GM19240 (cell line): Measurements from ENCODE around the gene KCNG2.

Source experiments
- DNase-seq: peaks from one replicate; pipeline ENCODE4 v3.0.0; 2011; ENCODE audit warnings: low spot score; ENCODE audit not compliant: insufficient read length

KCNG2 gene

DNA sequence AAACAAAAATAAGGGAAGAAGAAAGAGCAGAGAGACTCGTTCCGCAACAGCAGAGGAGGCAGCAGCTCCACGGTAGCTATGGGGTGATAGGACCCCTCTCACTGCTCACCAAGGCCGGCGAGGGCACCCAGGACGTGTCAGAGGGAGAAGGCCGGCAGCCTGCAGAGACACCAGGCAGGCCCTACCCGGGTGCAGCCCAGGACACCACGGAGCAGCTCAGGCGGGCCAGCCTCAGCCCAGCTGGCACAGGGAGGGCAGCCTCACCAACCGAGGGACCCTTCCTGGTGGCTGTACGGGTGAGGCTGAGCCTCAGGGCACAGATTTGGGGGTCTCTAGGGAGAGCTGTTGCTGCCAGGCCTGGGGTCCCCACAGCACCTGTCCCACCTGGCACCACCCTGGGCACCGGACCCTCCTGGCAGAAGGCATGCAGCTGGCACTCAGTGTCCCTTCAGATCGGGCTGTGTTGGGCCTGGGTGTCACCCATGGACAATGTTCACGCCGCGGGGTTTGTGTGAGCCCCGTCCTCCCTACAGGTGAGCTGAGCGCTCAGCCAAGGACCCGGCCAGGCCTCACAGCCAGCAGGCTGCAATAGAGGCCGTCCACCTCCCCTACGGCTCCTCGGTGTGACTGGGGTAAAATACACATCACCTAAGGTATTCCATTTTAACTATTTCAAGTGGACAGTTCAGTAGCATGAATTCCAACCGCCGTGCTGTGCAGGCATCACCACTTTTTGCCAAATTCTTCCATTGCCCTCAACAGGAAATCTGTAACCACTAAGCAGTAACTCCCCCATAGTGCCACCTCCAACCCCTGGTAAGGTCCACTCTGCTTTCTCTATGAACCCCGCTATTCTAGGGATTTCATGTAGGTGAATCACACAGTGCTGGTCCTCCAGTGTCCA lies 21.6 kb downstream of the KCNG2 start:
- DNase-seq: no peak

- peak; percentile 51 for DNase-seq
These were observed 22.2 kb downstream of the KCNG2 start for GRCh38 chr18:79819968-79820351.

DNA sequence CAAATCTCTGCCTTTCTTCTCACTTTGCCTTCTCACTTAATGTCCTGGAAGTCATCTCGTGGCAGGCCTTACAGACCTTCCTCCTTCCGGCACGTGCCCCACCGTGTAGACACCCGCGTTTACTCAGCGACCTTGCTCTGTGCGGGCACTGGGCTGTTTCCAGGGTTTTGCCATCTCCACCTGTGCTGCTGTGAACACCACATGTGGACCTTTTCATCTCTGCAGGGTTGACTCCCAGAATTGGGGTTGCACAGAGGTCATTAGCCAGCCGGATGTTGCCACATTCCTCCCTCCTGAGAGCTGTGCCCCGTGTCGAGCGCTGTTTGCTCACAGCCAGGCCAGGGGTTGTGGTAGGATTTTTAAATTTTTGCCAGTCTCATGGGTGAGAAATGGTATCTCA lies 25.4 kb downstream of the KCNG2 start:
- no peak for DNase-seq

DNA sequence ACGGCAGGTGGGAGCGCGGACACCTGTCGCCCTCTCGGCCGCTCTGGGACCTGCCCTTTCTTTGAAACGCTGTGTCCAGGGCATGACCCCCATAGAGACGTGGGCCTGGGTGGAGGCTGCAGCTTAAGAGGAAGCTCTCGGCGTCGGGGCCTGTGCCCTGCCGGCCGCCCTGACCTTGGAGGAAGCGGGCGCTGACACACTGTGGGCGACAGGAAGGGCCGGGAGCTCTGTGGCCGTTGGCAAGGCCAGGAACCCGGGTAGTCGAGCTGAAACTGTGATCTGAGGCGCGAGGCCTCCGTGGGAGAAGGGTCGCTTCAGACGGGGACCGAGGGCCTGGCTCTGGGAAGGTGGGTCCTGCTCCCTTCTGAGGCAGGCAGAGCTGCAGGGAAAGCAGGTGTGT lies 28.2 kb downstream of the KCNG2 start:
- no peak for DNase-seq

DNA sequence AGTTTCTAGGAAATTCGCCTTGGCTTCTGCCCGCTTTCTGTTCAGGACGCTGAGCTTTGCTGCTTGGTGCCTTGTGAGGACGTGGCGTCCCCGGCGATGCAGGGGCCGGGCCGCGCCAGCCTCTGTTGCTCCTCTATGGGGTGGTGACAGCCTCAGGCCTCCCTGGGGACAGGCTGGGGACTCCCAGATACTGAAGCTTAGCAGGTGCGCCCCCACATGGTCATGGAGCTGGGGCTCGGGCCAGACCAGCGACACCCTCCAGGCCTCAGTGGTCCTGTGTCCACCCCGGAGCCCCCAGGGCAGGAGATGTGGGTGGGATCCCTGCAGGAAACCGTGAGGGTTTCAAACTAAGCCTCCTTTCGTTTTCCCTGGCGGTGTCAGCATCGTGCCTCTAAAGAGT lies 29.2 kb downstream of the KCNG2 start:
- DNase-seq: no peak

GRCh38 chr18:79828258-79828657 lies 30.5 kb downstream of the KCNG2 start:
- no peak for DNase-seq

DNA sequence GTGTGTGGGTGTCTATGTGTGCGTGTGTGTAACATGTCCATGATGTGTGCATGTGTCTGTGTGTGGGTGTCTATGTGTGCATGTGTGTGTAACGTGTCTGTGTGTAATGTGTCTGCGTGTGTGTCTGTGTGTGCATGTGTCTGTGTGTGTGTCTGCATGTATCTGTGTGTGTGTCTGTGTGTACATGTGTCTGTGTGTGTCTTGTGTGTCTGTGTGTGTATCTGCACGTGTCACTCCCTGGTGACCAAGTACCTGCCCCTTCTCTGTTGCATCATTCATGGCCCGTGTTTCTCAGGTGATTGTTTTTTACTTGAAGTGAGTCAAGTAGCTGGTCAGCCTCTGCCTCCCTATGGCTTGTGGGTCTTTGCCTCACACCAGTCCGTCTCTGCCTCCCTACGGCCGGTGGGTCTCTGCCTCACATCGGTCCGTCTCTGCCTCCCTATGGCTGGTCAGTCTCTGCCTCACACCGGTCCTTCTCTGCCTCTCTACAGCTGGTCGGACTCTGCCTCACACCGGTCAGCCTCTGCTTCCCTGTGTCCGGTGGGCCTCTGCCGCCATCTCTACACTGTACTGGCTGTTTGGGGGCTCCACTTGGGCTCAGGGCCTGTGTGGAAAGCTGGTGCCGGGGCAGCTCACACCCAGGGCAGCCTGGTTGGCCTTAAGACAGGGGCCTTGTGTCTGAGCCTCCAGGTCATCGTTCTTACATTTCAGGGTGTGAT lies 31.6 kb downstream of the KCNG2 start:
- no peak for DNase-seq

GRCh38 chr18:79832169-79832568 lies 34.4 kb downstream of the KCNG2 start:
- no peak for DNase-seq

- DNase-seq: no peak
These were observed 37.1 kb downstream of the KCNG2 start for GRCh38 chr18:79834834-79835233.

- DNase-seq: no peak
These were observed 44.2 kb downstream of the KCNG2 start for GRCh38 chr18:79841936-79842335.

GRCh38 chr18:79844999-79845563 lies 47.3 kb downstream of the KCNG2 start:
- no peak for DNase-seq

DNA sequence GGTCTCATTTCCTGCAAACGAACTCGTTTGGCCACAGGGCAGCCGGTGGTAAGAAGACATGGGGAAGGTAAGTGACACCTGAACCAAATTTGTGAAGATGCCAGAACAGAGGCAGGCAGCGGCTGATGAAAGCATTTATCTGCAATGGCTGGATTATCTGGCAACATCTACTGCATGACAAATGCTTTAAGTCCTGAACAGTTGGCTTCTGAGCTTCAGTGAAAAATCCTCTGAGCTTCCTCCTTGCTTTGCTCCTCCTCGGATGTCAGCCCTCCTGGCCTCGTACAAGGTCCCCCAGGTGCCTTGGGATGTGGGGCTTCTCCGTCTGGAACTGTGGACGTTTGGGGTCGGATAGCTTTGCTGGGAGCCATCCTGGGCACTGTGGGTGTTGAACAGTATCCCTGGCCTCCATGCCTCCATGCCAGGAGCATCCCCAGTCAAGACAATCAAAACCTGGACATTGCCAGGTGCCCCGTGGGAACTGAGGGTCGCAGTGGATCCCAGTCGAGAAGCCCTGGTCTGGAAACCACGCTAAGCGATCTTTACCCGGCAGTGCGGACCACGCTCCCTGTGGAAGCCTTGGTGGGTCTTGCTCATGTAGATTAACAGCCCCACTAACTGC lies 49.3 kb downstream of the KCNG2 start:
- no peak for DNase-seq

GRCh38 chr18:79847606-79848293 lies 50.0 kb downstream of the KCNG2 start:
- DNase-seq: no peak

DNA sequence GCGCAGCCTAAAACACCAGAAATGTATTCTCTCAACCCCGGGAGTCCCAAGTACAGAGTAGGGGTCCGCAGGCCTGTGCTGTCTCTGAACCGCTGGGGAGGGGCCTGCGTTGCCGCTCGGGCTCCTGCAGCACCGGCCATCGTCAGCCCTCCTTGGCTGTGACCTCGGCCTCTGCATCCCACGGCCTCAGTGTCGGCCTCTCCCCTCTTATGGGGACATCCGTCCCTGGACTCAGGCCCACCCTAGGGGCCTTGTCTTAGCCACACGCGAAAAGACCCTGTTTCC lies 50.5 kb downstream of the KCNG2 start:
- no peak for DNase-seq

GRCh38 chr18:79848579-79849327 lies 51.0 kb downstream of the KCNG2 start:
- DNase-seq: no peak

DNA sequence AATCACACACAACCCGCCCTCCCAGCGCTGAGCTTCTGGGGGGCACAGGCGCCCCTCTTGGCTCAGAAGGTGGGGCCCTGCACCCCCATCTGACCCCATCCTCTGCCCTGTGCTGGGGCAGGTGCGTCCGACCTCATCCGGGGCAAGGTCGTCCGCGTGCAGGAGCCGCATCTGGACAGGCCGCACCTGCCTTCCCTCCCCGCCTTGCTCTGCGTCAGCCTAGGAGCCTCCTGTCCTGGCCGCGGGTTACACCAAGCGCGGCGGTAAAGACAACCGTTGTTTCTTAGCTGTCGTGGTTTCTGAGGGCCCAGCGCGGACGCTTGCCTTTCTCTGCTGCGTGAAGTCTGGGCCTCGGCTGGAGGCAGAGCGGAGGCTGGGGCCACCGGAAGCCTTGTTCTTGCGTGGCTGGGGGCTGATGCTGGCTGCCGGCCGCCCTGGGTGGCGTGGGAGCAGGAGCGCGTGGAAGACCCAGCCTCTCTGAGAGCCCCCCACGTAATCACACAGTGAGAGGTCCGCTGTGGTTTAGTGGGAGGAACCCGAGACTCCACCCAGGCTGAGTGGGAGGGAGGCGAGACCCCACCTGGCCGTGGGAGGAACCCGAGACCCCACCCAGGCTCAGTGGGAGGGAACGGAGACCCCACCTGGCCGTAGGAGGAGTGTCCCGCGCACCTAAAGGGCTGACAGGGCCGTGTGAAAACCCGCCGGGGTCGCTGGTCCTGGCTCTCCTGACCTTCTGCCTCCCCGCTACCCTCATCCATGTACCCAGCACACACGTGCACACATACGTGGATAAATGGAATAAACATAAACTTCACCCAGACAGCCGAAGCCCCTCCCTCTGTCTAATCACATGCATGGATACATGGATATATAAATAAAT lies 51.8 kb downstream of the KCNG2 start:
- no peak for DNase-seq

DNA sequence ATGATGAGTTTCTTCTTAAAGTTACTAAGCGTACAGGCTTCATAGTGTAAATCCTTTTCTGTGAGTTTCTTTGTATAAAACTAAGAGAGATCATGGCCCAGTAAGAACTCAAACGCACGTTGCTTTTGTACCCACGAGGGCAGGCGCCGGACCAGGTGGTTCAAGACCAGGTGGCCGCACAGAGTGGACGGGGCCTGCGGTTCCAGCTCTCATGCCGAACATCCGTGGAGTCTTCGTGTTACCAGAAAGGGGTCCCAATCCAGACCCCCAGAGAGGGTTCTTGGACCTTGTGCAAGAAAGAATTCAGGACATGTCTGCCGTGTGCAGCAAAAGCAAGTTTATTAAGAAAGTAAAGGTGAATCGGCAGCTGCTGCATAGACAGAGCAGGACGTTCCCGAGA lies 53.0 kb downstream of the KCNG2 start:
- DNase-seq: no peak

DNA sequence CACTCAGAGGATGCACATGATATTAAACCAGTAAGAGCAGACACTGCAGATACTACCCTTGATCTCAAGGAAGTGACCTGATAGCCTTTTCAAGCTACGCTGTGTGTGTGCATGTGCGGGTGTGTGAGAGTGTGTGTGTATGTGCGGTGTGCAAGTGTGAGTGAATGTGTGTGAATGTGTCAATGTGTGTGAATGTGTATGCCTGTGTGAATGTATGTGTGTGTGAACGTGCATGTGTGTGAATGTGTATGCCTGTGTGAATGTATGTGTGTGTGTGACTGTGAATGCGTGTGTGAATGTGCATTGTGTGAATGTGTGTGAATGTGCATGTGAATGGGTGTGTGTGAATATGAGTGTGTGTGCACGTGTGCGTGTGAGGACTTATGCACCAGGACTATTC lies 53.8 kb downstream of the KCNG2 start:
- DNase-seq: no peak

DNA sequence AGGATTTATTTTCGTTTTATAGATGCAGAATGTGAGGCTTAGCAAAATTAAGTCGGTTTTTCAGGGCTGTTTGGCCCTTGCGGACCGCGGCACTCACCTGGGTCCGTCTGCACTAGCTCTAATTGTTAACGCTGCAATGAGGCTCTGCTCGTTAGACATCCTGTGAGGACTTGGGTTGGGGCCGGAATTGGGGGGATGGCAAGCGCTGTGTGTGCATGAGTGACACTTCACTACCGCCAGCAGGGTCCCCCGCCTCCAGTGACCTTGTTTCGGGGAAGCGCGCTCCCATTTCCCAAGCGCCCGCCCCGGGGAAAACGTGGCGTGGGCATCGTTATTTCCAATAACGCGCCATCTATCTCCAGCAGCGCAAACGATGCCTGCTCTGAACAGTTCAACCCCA lies 54.2 kb downstream of the KCNG2 start:
- no peak for DNase-seq
